Fibroblast of gingiva (primary cell): ENCODE results near the gene PKP1.

ENCODE experiments used
- DNase-seq: peaks from one replicate; pipeline ENCODE4 v3.0.0-alpha.2; 2011; ENCODE audit warnings: low read depth

The PKP1 gene

DNA sequence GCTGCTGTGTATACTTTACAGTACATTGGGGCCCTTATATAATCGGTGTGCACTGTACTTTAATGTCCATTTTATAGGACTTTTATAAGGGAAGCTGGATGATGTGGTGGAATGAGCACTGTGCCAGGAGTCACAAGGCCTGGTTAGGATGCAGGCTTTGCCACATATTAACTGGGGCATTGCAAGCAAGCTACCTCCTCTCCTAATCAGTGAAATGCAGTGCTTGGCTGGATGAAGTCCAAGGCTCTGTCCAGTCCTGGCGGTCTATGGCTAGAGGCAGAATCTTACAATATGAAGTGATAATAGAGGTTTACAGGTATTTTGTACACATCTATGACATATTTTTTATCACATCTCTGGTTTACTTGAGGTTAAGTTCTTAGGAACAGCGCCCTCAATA, 1.7 kb upstream of the PKP1 start:
- DNase-seq: no peak

- no peak for DNase-seq
Measured at GRCh38 chr1:201282216-201282615, 1.1 kb upstream of the PKP1 start.

DNA sequence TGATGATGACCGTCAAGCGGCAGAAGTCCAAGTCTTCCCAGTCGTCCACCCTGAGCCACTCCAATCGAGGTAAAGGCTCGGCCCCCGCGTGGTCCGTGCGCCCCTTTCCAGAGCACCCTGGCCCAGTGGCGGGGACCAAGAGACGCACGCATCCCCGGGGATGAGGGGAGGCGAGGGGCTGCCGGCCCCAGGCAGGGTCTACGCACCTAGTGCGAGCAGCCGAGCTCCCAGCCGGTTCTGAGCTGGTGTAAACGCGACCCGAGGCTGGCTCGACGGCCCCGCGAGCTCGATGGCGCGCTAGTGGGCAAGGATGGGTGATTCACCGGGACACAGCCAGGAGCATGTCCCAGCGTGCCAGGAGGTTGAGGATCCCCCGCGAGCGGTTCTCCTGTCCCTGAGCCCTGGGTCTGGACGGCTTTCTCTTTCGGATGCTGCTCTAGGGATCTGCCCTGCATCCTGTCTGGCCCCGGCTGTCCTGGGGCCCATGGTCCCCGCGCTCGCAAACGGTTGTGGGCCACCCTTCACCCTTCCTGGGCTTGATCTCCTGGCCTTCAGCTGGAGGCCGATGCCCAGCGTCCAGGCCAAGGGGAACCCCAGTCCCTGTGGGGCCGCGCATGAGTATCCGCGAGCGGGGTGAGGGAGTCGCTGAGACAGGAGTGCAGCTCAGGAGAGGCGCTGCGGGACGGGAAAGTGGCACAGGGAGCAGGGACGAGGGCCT, 689 bp downstream of the PKP1 start:
- DNase-seq: no peak

GRCh38 chr1:201284636-201285035, 1.3 kb downstream of the PKP1 start:
- no peak for DNase-seq

DNA sequence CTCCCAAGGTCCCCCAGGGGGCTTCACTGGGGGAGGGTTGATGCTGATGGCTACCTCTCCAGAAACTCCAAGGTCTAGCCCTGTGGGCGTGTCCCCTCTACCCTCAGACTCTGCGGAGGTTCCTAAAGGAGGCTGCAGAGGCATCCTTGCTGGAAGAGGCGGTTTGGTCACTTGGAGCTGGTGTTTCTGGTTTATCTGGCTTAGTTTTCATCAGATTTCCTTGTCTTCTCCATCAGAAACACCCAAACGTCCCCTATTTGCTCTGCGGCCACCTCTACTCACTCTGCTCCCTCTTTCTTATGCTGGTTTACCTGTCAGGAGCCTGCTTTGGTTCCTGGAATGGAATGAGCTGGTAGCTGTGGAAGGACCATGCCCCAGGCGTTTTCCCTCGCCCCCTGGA, 2.5 kb downstream of the PKP1 start:
- DNase-seq: no peak

GRCh38 chr1:201286445-201286844, 3.1 kb downstream of the PKP1 start:
- DNase-seq: no peak

DNA sequence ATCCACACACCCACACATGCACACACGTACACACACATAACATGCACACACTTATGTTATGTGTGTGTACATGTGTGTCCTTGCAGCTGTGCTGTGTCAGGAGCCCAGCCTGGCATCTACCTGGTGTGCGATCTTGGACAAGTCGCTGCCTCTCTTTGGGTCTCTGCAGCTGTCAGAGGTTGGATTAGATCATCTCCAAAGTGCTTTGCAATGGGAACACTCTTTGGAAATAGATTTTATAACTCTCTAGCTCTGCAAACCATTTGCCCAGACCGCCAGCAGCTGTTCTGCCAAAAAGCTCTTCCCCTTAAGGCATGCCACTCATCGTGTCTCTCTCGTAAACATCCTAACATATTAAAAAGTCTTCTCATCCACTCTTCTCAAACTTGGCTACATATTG, 4.7 kb downstream of the PKP1 start:
- DNase-seq: no peak

DNA sequence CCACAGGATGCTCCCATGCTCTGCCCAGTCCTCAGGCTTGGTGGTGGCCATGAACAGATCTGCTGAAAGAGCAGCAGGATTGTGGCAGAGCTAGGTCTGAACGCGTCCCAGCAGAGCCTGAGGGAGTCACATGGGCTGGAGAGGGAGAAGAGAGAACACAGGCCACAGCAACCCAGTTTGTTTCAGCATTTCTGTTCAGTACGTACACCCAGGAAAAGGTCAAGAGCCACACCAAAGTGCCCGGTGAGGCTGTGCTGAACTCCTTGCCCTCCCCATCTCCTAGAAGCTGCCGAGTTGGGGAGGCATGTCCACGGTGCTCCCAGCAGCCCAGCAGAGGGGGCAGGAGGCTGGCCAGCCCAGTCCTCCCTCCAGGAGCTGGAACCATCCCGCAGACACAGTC, 5.5 kb downstream of the PKP1 start:
- no peak for DNase-seq

- DNase-seq: no peak
Measured at GRCh38 chr1:201290551-201290950, 7.2 kb downstream of the PKP1 start.

DNA sequence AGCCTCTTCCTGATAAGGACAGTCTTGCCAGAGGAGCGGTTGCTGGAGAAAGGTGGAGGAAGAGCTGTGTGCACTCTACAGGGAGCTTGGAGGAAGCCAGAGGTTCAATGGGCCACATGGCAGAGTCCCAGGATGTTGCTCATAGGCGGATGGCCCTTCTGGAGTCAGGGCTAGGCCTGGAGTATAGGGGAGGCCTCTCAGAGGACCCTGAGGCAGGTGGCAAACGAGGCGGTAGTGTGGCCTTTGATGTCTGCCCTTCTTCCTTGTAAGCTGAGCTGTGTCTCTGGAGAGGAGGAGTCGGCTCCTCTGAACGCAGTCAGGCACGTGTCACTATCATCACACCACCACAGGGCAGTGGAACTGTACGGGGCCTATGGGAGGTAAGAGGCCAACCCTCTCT, 8.6 kb downstream of the PKP1 start:
- DNase-seq: no peak

DNA sequence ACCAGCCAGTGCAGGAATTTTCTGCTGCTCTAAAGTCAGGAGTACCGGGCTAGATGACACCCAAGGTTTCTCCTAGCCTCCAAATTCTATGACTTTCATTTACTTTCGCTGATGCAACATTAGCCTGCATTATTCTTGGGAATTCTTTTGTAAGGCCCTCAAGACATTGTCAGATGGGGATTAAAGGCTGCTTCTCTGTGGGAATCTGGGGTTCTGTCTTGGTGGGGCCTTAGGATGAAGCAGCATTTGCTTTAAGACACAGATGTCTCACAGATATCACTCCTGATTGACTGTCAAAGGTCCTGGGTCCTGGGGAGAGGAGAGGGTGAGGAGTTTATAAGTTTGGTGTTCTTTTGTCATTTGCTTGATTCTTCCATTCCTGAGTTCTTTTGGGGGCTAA, 11.6 kb downstream of the PKP1 start:
- no peak for DNase-seq

DNA sequence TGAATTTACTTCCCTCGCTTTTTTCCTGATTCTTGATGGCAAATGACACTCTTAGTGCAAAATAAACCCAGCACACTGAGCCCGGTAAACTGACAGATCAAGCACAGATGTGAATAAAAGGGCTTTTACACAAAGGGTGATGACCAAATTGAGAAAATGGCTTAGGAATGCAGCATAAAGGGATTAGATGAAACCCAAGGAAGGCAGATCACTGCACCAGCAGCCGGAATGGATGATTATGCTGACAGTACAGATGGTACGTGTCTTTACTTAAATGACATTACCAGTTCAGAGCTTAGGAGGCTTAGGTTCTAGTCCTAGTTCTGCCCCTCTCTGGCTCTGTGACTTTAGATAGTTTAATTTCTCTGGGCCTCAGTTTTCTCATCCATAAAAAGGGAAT, 12.0 kb downstream of the PKP1 start:
- DNase-seq: no peak

- DNase-seq: peak; percentile 31
Measured at GRCh38 chr1:201295861-201296260, 12.6 kb downstream of the PKP1 start.

DNA sequence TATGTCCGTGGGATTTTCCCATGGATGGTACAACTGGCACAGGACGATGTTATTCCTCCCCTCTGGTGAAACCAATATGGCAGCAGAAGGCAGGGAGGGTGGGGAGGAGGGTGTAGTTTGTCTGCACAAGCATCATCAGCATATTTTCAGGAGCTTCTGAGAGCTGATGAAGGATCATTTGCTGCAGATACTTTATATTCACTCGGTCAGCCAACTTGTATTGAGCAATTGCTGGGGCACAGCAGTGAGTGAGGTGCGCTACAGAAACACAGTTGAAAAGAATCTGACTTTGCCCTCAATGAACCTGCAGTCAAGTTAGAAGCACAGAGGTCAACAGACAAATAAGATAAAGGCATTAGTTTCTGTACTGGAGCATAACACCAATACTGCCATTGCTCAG, 13.0 kb downstream of the PKP1 start:
- DNase-seq: no peak

- DNase-seq: no peak
Measured at GRCh38 chr1:201298396-201299381, 15.4 kb downstream of the PKP1 start.

- DNase-seq: peak; percentile 32
Measured at GRCh38 chr1:201299968-201300367, 16.7 kb downstream of the PKP1 start.

GRCh38 chr1:201300641-201301040, 17.3 kb downstream of the PKP1 start:
- DNase-seq: no peak

DNA sequence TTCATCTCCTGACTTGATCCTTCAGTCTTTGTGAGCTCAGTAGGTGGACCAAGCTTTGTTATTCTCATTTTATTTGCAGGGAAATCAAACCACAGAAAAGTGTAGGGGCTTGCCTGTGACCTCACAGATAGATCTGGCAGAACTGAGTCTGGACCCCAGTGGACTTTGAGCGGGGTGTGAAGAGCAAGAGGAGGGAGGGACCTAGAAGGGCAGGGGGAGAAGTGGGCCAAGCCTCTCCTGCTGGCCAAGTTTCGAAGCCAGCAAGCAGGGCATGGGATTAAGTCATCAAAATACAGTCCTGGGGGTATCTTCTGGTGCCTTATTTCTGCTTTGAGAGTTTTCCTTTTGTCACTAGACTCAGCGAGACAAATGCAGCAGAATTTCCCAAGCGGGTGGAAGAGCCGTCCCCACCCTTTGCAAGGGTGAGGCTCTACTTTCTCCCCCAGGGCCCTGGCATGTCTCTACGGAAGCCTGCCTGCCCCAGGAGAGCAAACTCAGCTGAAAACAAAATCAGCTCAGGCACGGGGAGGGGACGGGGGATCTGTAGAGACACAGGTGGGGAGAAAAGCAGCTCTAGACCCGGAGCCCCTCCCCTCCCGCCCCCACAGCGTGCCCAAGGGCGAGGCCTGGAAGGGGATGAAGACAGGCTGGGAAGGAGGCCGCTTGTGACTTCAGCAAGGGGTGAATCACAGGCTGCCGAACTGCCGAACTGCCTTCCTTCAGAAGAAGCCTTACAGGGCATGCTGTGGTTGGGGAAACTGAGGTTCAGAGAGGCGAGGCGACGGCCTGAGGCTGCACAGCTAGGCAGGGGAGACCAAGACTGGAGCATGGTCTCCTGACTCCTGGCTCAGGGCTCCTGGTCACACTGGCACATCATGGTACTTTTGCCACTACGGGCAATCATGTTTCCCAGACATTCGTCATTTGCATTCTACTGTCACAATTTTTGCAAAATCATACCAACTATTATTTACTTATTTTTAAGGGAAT, 19.2 kb downstream of the PKP1 start:
- DNase-seq: no peak

DNA sequence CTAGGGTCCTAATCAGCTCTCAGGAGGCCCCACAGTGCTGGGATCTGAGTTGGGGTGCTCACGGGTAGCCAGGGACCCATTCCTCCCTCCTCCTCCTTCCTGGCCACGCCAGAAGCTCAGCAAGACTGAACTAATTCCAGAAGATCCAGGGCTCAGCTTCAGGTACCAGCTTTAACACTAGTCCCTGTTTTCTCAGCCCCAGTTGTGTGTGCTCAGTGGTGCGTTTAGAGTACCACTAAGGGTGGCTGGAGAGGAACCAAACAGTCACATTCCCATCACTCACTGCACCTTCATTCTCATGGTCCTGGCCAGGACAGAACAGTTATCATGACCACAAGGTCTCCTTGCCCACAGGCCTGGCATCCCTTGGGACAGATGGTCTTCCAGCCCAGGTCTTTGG, 20.8 kb downstream of the PKP1 start:
- DNase-seq: no peak

GRCh38 chr1:201305815-201306214, 22.5 kb downstream of the PKP1 start:
- DNase-seq: no peak

- DNase-seq: no peak
Measured at GRCh38 chr1:201307231-201307630, 23.9 kb downstream of the PKP1 start.
